ENCODE data around the gene WDR13. TPM values are rescaled to one million over a fixed set of nuclear protein-coding genes. Genes with fewer than 3 reads are reported as not detected.

Gene WDR13
- total and polyA plus RNA-seq, 12 donors, result 121 to 352 (median 159) TPM

DNA sequence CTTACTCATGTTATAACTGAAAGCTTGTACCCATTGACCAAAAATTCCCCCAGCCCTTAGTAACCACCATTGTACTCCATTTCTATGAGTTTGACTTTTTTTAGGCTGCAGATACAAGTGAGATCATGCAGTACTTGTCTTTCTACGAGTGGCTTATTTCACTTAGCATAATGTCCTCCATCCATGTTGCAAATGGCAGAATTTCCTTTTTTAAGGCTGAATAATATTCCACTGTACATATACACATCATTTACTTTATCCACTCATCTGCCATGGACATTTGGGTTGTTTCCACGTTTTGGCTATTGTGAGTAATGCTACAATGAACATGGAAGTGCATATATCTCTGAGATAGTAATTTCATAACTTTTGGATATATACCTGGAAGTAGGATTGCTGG lies 12.6 kb upstream of the WDR13 start:
- intact Hi-C loops (cut with DNase I), result no loop called here
- ATAC-seq (no peak), DNase-seq (no peak)
- 58 to 59% methylated on average over 2 of the region's 2 CpGs for WGBS, 2 donors
- Histone ChIP-seq H3K4me1 (peaks cover 0 to under 1% (median 0%) of the 10 kb centered on the region in 9 donors), H3K4me3 (no peak overlapping the region), H3K36me3 (peaks cover 0 to 3% (median 0%) of the 10 kb centered on the region in 9 donors), H3K9me3 (no peaks in the 10 kb centered on the region), H3K27me3 (no peaks in the 10 kb centered on the region), H3K27ac (no peak overlapping the region)
- TF ChIP-seq, protein P1, sequence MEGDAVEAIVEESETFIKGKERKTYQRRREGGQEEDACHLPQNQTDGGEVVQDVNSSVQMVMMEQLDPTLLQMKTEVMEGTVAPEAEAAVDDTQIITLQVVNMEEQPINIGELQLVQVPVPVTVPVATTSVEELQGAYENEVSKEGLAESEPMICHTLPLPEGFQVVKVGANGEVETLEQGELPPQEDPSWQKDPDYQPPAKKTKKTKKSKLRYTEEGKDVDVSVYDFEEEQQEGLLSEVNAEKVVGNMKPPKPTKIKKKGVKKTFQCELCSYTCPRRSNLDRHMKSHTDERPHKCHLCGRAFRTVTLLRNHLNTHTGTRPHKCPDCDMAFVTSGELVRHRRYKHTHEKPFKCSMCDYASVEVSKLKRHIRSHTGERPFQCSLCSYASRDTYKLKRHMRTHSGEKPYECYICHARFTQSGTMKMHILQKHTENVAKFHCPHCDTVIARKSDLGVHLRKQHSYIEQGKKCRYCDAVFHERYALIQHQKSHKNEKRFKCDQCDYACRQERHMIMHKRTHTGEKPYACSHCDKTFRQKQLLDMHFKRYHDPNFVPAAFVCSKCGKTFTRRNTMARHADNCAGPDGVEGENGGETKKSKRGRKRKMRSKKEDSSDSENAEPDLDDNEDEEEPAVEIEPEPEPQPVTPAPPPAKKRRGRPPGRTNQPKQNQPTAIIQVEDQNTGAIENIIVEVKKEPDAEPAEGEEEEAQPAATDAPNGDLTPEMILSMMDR (IDR thresholded peaks at IDR 0.05), result no peak

DNA sequence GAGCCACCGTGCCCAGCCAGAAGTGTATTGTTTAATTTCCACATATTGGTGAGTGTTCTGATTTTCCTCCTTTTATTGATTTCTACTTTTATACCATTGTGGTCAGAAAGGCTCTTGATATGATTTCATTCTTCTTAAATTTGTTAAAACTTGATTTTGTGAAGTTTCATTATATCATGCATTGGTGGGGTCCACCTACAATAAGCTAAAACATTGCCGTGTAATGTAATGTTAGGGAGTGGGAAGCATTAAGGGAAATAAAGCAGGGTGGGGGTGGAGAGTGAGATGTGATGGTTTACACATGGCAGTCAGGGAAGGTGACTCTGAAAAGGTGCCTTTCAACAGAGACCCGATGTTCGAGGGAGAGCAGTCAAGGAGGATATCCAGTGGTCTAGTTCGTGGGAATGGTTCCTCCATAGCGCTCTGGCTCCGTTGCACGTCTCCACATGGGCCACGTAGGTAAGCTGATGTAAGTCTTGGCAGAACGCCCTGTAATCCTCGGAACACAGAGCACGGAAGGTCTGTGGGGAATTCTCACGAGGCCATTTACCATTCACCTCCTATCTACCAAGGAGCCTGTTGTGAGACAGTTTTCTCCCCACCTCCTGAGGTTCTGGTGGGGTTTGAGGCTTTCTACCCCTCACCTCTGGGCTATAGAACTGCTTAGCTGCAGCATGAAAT lies 7.7 kb upstream of the WDR13 start:
- TF ChIP-seq, protein P1 (IDR thresholded peaks at IDR 0.05), result no peak
- Histone ChIP-seq H3K27me3 (peaks cover 0 to 5% (median 0%) of the 10 kb centered on the region in 7 donors), H3K4me3 (no peak overlapping the region), H3K4me1 (peaks cover 0 to 26% (median 8%) of the 10 kb centered on the region in 9 donors), H3K27ac (peak overlapping the region in 9 of 10 donors; percentile 66 to 82 (median 77)), H3K9me3 (no peaks in the 10 kb centered on the region), H3K36me3 (no peaks in the 10 kb centered on the region)
- 35 to 37% methylated on average over 13 of the region's 13 CpGs for WGBS, 2 donors
- ATAC-seq (peak in 6 of 8 donors; percentile 17 to 68 (median 55)), DNase-seq (no peak)
- intact Hi-C loops (cut with DNase I), result loop anchor here in 2 of 10 donors (2.0 kb wide), 1 partner anchor 15 kb away; the partner anchor contains the start of gene RBM3 (in 2 of the 2)

DNA sequence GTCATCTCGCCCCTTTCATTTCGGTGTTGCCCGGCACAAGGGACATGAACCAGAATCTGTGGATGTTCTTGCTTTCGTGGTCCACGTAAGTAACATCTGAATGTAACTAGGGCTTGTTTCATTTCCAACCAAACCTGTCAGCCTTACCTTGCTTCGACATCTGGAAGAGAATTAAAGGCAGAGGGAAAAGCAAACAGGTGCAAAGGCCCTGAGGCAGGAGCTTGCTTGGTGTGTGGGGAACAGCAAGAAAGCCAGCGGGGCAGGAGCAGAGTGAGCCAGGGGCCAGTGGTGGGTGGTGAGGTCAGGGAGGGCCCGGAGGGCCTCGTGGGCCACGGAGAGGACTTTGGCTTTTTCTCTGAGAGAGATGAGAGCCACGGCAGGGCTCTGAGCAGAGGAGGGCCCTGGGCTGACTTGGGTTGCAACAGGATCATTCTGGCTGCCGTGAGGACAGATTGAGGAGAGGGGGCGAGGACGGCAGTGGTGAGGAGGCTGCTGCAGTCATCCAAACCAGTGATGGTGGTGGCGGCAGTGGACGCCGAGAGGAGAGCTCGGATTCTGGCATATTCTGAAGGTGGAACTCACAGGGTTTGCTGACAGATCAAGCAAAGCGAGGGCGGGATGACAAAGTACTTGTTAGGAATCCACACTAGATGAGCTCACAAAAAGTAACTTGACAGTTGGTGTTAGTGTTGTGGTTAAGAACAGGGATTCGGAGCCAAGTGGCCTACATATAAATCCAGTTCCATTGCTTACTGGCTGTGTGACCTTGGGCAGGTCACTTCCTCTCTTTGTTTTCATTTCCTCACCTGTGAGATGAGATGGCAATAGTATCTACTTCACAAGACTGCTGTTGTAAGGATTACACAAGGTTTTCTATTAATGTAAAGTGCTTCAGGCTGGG lies 6.8 kb upstream of the WDR13 start:
- H3K4me1 ChIP-seq, result peaks cover 0 to 26% (median 8%) of the 10 kb centered on the region in 9 donors
- 93 to 95% methylated on average over 20 to 21 of the region's 21 CpGs for WGBS, 2 donors
- TF ChIP-seq, protein P1 (IDR thresholded peaks at IDR 0.05), result no peak
- H3K36me3 ChIP-seq, result no peaks in the 10 kb centered on the region
- intact Hi-C loops (cut with DNase I), result loop anchor here in 2 of 10 donors (2.0 kb wide), 1 partner anchor 16 kb away; the partner anchor contains the start of gene RBM3 (in 2 of the 2)
- H3K9me3 ChIP-seq, result no peaks in the 10 kb centered on the region
- DNase-seq (no peak), ATAC-seq (peak in 4 of 8 donors; percentile 7 to 40 (median 24))
- H3K27ac ChIP-seq, result peak overlapping the region; percentile 66 to 82 (median 75)
- no peak overlapping the region for H3K4me3 ChIP-seq
- H3K27me3 ChIP-seq, result peaks cover 0 to 5% (median 0%) of the 10 kb centered on the region in 7 donors

DNA sequence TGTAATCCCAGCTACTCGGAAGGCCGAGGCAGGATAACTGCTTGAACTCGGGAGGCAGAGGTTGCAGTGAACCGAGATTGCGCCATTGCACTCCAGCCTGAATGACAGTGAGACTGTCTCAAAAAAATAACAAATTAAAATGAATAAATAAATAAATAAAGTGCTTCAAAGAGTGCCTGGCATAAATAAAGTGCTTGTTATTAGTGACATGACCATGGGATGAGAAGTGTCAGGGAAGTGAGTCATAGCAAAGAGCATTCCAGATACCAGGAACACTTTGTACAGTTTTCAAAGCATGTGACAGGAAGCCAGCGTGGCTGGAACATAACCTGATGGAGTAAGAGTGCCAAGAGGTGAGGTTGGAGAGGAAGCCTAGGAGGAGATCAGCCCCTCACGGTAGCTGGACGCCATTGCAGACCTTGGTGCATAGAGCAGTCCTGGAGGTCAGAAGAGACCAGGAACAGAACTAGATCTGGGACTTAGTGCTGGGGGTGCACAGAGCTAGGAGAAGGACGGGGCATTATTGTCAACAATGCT lies 6.0 kb upstream of the WDR13 start:
- peak; percentile 43 to 95 (median 92) for ATAC-seq
- Histone ChIP-seq H3K27ac (peak overlapping the region; percentile 66 to 82 (median 75)), H3K27me3 (peaks cover 0 to 5% (median 0%) of the 10 kb centered on the region in 7 donors), H3K4me3 (no peak overlapping the region), H3K4me1 (peaks cover 0 to 26% (median 8%) of the 10 kb centered on the region in 9 donors), H3K9me3 (no peaks in the 10 kb centered on the region), H3K36me3 (no peaks in the 10 kb centered on the region)
- 52 to 67% methylated on average over 9 of the region's 9 CpGs for WGBS, 2 donors
- DNase-seq, result peak in 1 of 2 donors; percentile 44
- intact Hi-C loops (cut with DNase I), result loop anchor here in 2 of 10 donors (2.0 kb wide), 1 partner anchor 17 kb away; the partner anchor contains the start of gene RBM3 (in 2 of the 2)
- TF ChIP-seq, protein P1 (IDR thresholded peaks at IDR 0.05), result peak in 7 of 9 donors; percentile 8 to 44 (median 20)

Data from heart right ventricle (tissue), 16 donors.